ENCODE results near the gene CCDC116.

GRCh38 chr22:21661991-21662390 is 29.4 kb downstream of the CCDC116 start:
- TF ChIP-seq, protein P1, sequence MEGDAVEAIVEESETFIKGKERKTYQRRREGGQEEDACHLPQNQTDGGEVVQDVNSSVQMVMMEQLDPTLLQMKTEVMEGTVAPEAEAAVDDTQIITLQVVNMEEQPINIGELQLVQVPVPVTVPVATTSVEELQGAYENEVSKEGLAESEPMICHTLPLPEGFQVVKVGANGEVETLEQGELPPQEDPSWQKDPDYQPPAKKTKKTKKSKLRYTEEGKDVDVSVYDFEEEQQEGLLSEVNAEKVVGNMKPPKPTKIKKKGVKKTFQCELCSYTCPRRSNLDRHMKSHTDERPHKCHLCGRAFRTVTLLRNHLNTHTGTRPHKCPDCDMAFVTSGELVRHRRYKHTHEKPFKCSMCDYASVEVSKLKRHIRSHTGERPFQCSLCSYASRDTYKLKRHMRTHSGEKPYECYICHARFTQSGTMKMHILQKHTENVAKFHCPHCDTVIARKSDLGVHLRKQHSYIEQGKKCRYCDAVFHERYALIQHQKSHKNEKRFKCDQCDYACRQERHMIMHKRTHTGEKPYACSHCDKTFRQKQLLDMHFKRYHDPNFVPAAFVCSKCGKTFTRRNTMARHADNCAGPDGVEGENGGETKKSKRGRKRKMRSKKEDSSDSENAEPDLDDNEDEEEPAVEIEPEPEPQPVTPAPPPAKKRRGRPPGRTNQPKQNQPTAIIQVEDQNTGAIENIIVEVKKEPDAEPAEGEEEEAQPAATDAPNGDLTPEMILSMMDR (IDR thresholded peaks at IDR 0.05; ENCODE audit: poor library complexity): no peak
- no peak for TF ChIP-seq EZH2 (IDR thresholded peaks at IDR 0.05; ENCODE audit: borderline replicate concordance)

Data from hepatocyte (in vitro differentiated cells).